Panc1 (cell line): ENCODE measurements around the gene FBXO40. TPM values are rescaled to one million over a fixed set of nuclear protein-coding genes. Genes with fewer than 3 reads are reported as not detected.
"Not testable (repeated sequence)": the region's sequence is repeated elsewhere in the genome, so short reads cannot be mapped to it uniquely, and the experiment has no call there.

Source experiments
- ATAC-seq: fragments of 200-7000 bp; cut with Tn5 transposase; 2 replicates; pipeline ENCODE4 v1.9.1; 2020; ENCODE audit warnings: mild to moderate bottlenecking, moderate library complexity
- BruUV-seq: library from RNA; stranded (reverse); fragments of 400-500 nt; replicated peaks from 2 replicates; lab custom pipeline; 2021; lab: Mats Ljungman, UMichigan
- CTCF ChIA-PET: fragments of 300-600 bp; sonication (Branson Sonifier 250); formaldehyde crosslinking; loops from one replicate; lab custom pipeline; 2022; ENCODE audit warnings: antibody characterized with exemption; lab: Charles Lee
- POLR2A ChIA-PET: fragments of 300-600 bp; sonication (Branson Sonifier 250); formaldehyde crosslinking; loops from one replicate; lab custom pipeline; 2022; ENCODE audit warnings: antibody characterized with exemption; lab: Charles Lee
- DNase-seq: peaks from one replicate; pipeline ENCODE4 v3.0.0-alpha.2; 2010; ENCODE audit warnings: low read depth, low spot score
- H3K27ac ChIP-seq: 2 replicates; pipeline ENCODE4 v1.5.1; 2011; ENCODE audit warnings: mild to moderate bottlenecking, low read length, inconsistent platforms
- H3K27me3 ChIP-seq: fragments of 200-500 bp; sonication (Bioruptor generic); 2 replicates; pipeline ENCODE4 v1.6.0; 2014; ENCODE audit warnings: low read length, inconsistent platforms; ENCODE audit not compliant: control insufficient read depth, insufficient read depth
- H3K36me3 ChIP-seq: fragments of 200-500 bp; sonication (Bioruptor generic); 2 replicates; pipeline ENCODE4 v1.5.1; 2014; ENCODE audit warnings: inconsistent platforms, mild to moderate bottlenecking, low read length, moderate library complexity; ENCODE audit not compliant: control insufficient read depth, insufficient read depth
- H3K4me1 ChIP-seq: 2 replicates; pipeline ENCODE4 v1.5.1; 2011; ENCODE audit warnings: inconsistent platforms, mild to moderate bottlenecking, low read length, moderate library complexity; ENCODE audit not compliant: control insufficient read depth, insufficient read depth
- H3K4me3 ChIP-seq, 2 experiments: 2 replicates each; pipeline ENCODE4 v1.5.1; 2011 to 2012; ENCODE audit warnings: low read depth in 2 of 2, low read length in 2 of 2, mild to moderate bottlenecking in 2 of 2, inconsistent platforms in 1 of 2, moderate library complexity in 1 of 2
- H3K9me3 ChIP-seq: fragments of 200-500 bp; sonication (Bioruptor generic); 2 replicates; pipeline ENCODE4 v1.5.1; 2014; ENCODE audit warnings: low read depth, mild to moderate bottlenecking, inconsistent platforms, low read length, moderate library complexity; ENCODE audit not compliant: control insufficient read depth, insufficient read depth
- CTCF ChIP-seq: fragments of 450-650 bp; IDR thresholded peaks from 2 replicates; pipeline ENCODE4 v1.5.1; 2017; ENCODE audit warnings: mild to moderate bottlenecking
- POLR2AphosphoS5 ChIP-seq: IDR thresholded peaks from 2 replicates; pipeline ENCODE4 v1.6.1; 2012; ENCODE audit warnings: mild to moderate bottlenecking, low read depth, low read length, moderate library complexity
- REST ChIP-seq, 2 experiments: IDR thresholded peaks; 2 replicates each; pipeline ENCODE4 v1.6.1; 2011 to 2012; ENCODE audit warnings: low read depth in 2 of 2, control low read depth in 1 of 2, low read length in 1 of 2, mild to moderate bottlenecking in 1 of 2, moderate library complexity in 1 of 2; ENCODE audit not compliant: insufficient read depth in 1 of 2
- SIN3A ChIP-seq: IDR thresholded peaks from 2 replicates; pipeline ENCODE4 v1.6.1; 2012; ENCODE audit warnings: low read depth, mild to moderate bottlenecking, low read length, moderate library complexity, borderline replicate concordance; ENCODE audit not compliant: insufficient read depth
- TCF7L2 ChIP-seq: IDR thresholded peaks from 2 replicates; pipeline ENCODE4 v1.6.1; 2011; ENCODE audit warnings: mild to moderate bottlenecking, low read depth, low read length, inconsistent platforms
- in situ Hi-C: cut with HindIII; loops from 2 replicates; pipeline ENCODE4 v1.10.0; 2016; ENCODE audit warnings: low sequenced_read_pairs, low pct_unique_long_range_greater_than_20kb
- intact Hi-C: fragments of 100-400 bp; cut with micrococcal nuclease; formaldehyde crosslinking; loops from one replicate; pipeline ENCODE4 v1.10.0; 2022; ENCODE audit not compliant: unreplicated experiment
- total RNA-seq: library from RNA; stranded (reverse); gene quantifications from one replicate; pipeline ENCODE4 v1.2.1, GENCODE V29; 2021; ENCODE audit not compliant: unreplicated experiment

FBXO40 gene
- total RNA-seq, 1 experiment from 2014 or later = not detected

- TF ChIP-seq POLR2AphosphoS5 = no peak
- no peak for TF ChIP-seq CTCF
- no peak for TF ChIP-seq REST (IDR thresholded peaks at IDR 0.05; ENCODE audit: insufficient read depth in 1 of 2, low read depth in 2 of 2, low read length in 1 of 2)
- no peak for TF ChIP-seq TCF7L2
- TF ChIP-seq SIN3A = no peak
- BruUV-seq = no TSS peak
- ChIA-PET POLR2A (interaction anchor here (0.7 kb wide), 1 partner anchor 251 kb away, joined by 3 read pairs; no protein-coding TSS in a partner anchor), CTCF (no interaction called here)
- intact Hi-C loops (no loop called here), in situ Hi-C loops (no loop called here)
- H3K27ac ChIP-seq = no peak overlapping the region
- no peak overlapping the region for H3K4me3 ChIP-seq
- H3K27me3 ChIP-seq = peaks cover 3% of the 10 kb centered on the region
- ATAC-seq (no peak), DNase-seq (no peak)
- H3K36me3 ChIP-seq = no peaks in the 10 kb centered on the region
- H3K4me1 ChIP-seq = no peaks in the 10 kb centered on the region
- H3K9me3 ChIP-seq = no peaks in the 10 kb centered on the region
Observed at GRCh38 chr3:121581691-121582090, 11.5 kb upstream of the FBXO40 start.

- TF ChIP-seq TCF7L2 = no peak
- TF ChIP-seq CTCF = no peak
- no peak for TF ChIP-seq SIN3A
- TF ChIP-seq POLR2AphosphoS5 = no peak
- TF ChIP-seq REST (IDR thresholded peaks at IDR 0.05; ENCODE audit: insufficient read depth in 1 of 2, low read depth in 2 of 2, low read length in 1 of 2) = no peak
- CTCF ChIA-PET = no interaction called here
Observed at GRCh38 chr3:121584418-121584817, 8.8 kb upstream of the FBXO40 start.

GRCh38 chr3:121593806-121594205 is 627 bp downstream of the FBXO40 start:
- H3K4me1 ChIP-seq, H3K36me3 ChIP-seq, intact Hi-C loops, H3K4me3 ChIP-seq, H3K9me3 ChIP-seq, H3K27ac ChIP-seq, in situ Hi-C loops, DNase-seq, BruUV-seq, CTCF ChIA-PET, POLR2A ChIA-PET, ATAC-seq: not testable (repeated sequence)
- H3K27me3 ChIP-seq = peaks cover 12% of the 10 kb centered on the region

More at GRCh38 chr3:121584418-121584817, 8.8 kb upstream of the FBXO40 start:
- intact Hi-C loops = no loop called here
- no peak overlapping the region for H3K4me3 ChIP-seq
- ATAC-seq (0 out of 2 replicates have a peak, but pooled peaks have one; percentile 17), DNase-seq (no peak)
- H3K27me3 ChIP-seq = peaks cover 3% of the 10 kb centered on the region
- H3K4me1 ChIP-seq = no peaks in the 10 kb centered on the region
- in situ Hi-C loops = no loop called here
- POLR2A ChIA-PET = no interaction called here
- no TSS peak for BruUV-seq
- no peak overlapping the region for H3K27ac ChIP-seq
- no peaks in the 10 kb centered on the region for H3K36me3 ChIP-seq
- no peaks in the 10 kb centered on the region for H3K9me3 ChIP-seq
